H9 (cell line): Measurements from ENCODE around the gene ELOVL3. TPM values are rescaled to one million over a fixed set of nuclear protein-coding genes. Genes with fewer than 3 reads are reported as not detected.

ENCODE experiments used
- DNase-seq: peaks from one replicate; pipeline ENCODE4 v3.0.0-alpha.2; 2017
- H2AFZ ChIP-seq: one replicate; pipeline ENCODE4 v1.6.1; 2013; ENCODE audit warnings: mild to moderate bottlenecking, low read length, control low read depth, moderate library complexity
- H2AK5ac ChIP-seq: 2 replicates; pipeline ENCODE4 v1.6.1; 2013; ENCODE audit warnings: low read length, control low read depth, mixed read lengths; ENCODE audit not compliant: insufficient read length
- H2BK120ac ChIP-seq: one replicate; pipeline ENCODE4 v1.6.1; 2013; ENCODE audit warnings: low read depth, mild to moderate bottlenecking, low read length, control low read depth, inconsistent platforms; ENCODE audit not compliant: poor library complexity, severe bottlenecking
- H2BK12ac ChIP-seq: 2 replicates; pipeline ENCODE4 v1.6.1; 2013; ENCODE audit warnings: low read length, control low read depth, mixed read lengths, low read depth; ENCODE audit not compliant: insufficient read length
- H2BK15ac ChIP-seq: 2 replicates; pipeline ENCODE4 v1.6.1; 2013; ENCODE audit warnings: low read depth, low read length, control low read depth
- H2BK20ac ChIP-seq: one replicate; pipeline ENCODE4 v1.6.1; 2013; ENCODE audit warnings: low read depth, mild to moderate bottlenecking, low read length, control low read depth, inconsistent platforms; ENCODE audit not compliant: poor library complexity, severe bottlenecking
- H2BK5ac ChIP-seq: 2 replicates; pipeline ENCODE4 v1.6.1; 2013; ENCODE audit warnings: low read length, control low read depth, mixed read lengths; ENCODE audit not compliant: insufficient read length
- H3K14ac ChIP-seq: 2 replicates; pipeline ENCODE4 v1.6.1; 2013; ENCODE audit warnings: low read length, control low read depth; ENCODE audit not compliant: insufficient read depth
- H3K18ac ChIP-seq: 2 replicates; pipeline ENCODE4 v1.6.1; 2013; ENCODE audit warnings: low read depth, mild to moderate bottlenecking, mixed read lengths, low read length, control low read depth; ENCODE audit not compliant: insufficient read length
- H3K23ac ChIP-seq: 2 replicates; pipeline ENCODE4 v1.6.1; 2013; ENCODE audit warnings: low read length, control low read depth, mixed read lengths, low read depth; ENCODE audit not compliant: insufficient read length
- H3K23me2 ChIP-seq: 2 replicates; pipeline ENCODE4 v1.6.1; 2013; ENCODE audit warnings: low read depth, mild to moderate bottlenecking, mixed read lengths, low read length, control low read depth; ENCODE audit not compliant: insufficient read length, poor library complexity, severe bottlenecking
- H3K27ac ChIP-seq: 2 replicates; pipeline ENCODE4 v1.5.1; 2013; ENCODE audit warnings: low read length, control low read depth, mixed read lengths, low read depth; ENCODE audit not compliant: insufficient read length
- H3K27me3 ChIP-seq: 2 replicates; pipeline ENCODE4 v1.6.1; 2013; ENCODE audit warnings: low read length, control low read depth, inconsistent platforms; ENCODE audit not compliant: insufficient read depth
- H3K4ac ChIP-seq: 2 replicates; pipeline ENCODE4 v1.6.1; 2013; ENCODE audit warnings: low read depth, mild to moderate bottlenecking, control low read depth, inconsistent platforms, low read length, moderate library complexity
- H3K4me1 ChIP-seq: 2 replicates; pipeline ENCODE4 v1.6.1; 2013; ENCODE audit warnings: low read length, control low read depth, inconsistent platforms; ENCODE audit not compliant: insufficient read depth
- H3K4me2 ChIP-seq: 2 replicates; pipeline ENCODE4 v1.6.1; 2013; ENCODE audit warnings: low read length, control low read depth, mixed read lengths; ENCODE audit not compliant: insufficient read length, insufficient read depth
- H3K56ac ChIP-seq: 2 replicates; pipeline ENCODE4 v1.6.1; 2013; ENCODE audit warnings: low read depth, mild to moderate bottlenecking, mixed read lengths, low read length, control low read depth; ENCODE audit not compliant: insufficient read length
- H3K79me1 ChIP-seq: 2 replicates; pipeline ENCODE4 v1.6.1; 2013; ENCODE audit warnings: low read depth, mild to moderate bottlenecking, moderate library complexity, low read length, control low read depth, inconsistent platforms; ENCODE audit not compliant: insufficient read depth, poor library complexity, severe bottlenecking
- H3K79me2 ChIP-seq: 2 replicates; pipeline ENCODE4 v1.6.1; 2013; ENCODE audit warnings: low read length, control low read depth, inconsistent platforms; ENCODE audit not compliant: insufficient read depth
- H3K9ac ChIP-seq: 2 replicates; pipeline ENCODE4 v1.6.1; 2013; ENCODE audit warnings: low read length, control low read depth, mixed read lengths; ENCODE audit not compliant: insufficient read length; ENCODE audit errors: extremely low read depth
- H3K9me3 ChIP-seq: one replicate; pipeline ENCODE4 v1.6.1; 2013; ENCODE audit warnings: low read depth, low read length, inconsistent platforms; ENCODE audit not compliant: control insufficient read depth
- H3T11ph ChIP-seq: one replicate; pipeline ENCODE4 v1.6.1; 2013; ENCODE audit warnings: mild to moderate bottlenecking, low read length, control low read depth, inconsistent platforms
- H4K20me1 ChIP-seq: one replicate; pipeline ENCODE4 v1.6.1; 2013; ENCODE audit not compliant: control insufficient read depth, insufficient read length, insufficient read depth
- H4K5ac ChIP-seq: 2 replicates; pipeline ENCODE4 v1.6.1; 2013; ENCODE audit warnings: low read depth, mild to moderate bottlenecking, mixed read lengths, low read length, control low read depth; ENCODE audit not compliant: insufficient read length
- H4K8ac ChIP-seq: replicated peaks from 2 replicates; pipeline ENCODE4 v1.6.1; 2013; ENCODE audit warnings: low read length, control low read depth, mixed read lengths, low read depth; ENCODE audit not compliant: insufficient read length
- H4K91ac ChIP-seq: 2 replicates; pipeline ENCODE4 v1.6.1; 2013; ENCODE audit warnings: low read depth, mild to moderate bottlenecking, moderate library complexity, mixed read lengths, low read length, control low read depth; ENCODE audit not compliant: insufficient read length
- H3K27ac Mint-ChIP-seq, 3 experiments: 2 replicates in 2 of 3; 3 replicates in 1 of 3; pipeline ENCODE4 v1.8.0; 2020 to 2021; ENCODE audit warnings: mixed read lengths in 3 of 3, mild to moderate bottlenecking in 1 of 3, moderate library complexity in 1 of 3
- H3K27me3 Mint-ChIP-seq: 2 replicates; pipeline ENCODE4 v1.8.0; 2021; ENCODE audit warnings: low read depth, mild to moderate bottlenecking, moderate library complexity, mixed read lengths
- H3K36me3 Mint-ChIP-seq, 3 experiments: 2 replicates in 2 of 3; 3 replicates in 1 of 3; pipeline ENCODE4 v1.8.0; 2020 to 2021; ENCODE audit warnings: low read depth in 3 of 3, mixed read lengths in 3 of 3; ENCODE audit not compliant: insufficient read depth in 1 of 3
- H3K4me1 Mint-ChIP-seq, 2 experiments: 2 replicates each; pipeline ENCODE4 v1.8.0; 2020; ENCODE audit warnings: mixed read lengths in 2 of 2
- H3K4me3 Mint-ChIP-seq, 2 experiments: 2 replicates in 1 of 2; 3 replicates in 1 of 2; pipeline ENCODE4 v1.8.0; 2020 to 2021; ENCODE audit warnings: mild to moderate bottlenecking in 2 of 2, mixed read lengths in 2 of 2, moderate library complexity in 1 of 2
- H3K9me3 Mint-ChIP-seq, 2 experiments: 2 replicates in 1 of 2; 3 replicates in 1 of 2; pipeline ENCODE4 v1.8.0; 2020; ENCODE audit warnings: mild to moderate bottlenecking in 2 of 2, mixed read lengths in 2 of 2, moderate library complexity in 1 of 2
- WGBS: extraction: QIAGEN DNeasy Blood & Tissue Kit; methylation state at CpG from one replicate; pipeline ENCODE4 v1.1.7; 2013; ENCODE audit warnings: missing lambda C conversion rate, low lambda C conversion rate, mixed read lengths; ENCODE audit not compliant: insufficient read length; ENCODE audit errors: extremely low coverage; 5-methylcytosine and 5-hydroxymethylcytosine counted together
- total RNA-seq: library from RNA; stranded (reverse); gene quantifications from 2 replicates; pipeline ENCODE4 v1.2.1, GENCODE V29; 2021
- TF ChIP-seq, protein P1 (sequence below): fragments of 200-600 bp; sonication (generic); conservative IDR thresholded peaks from 3 replicates; pipeline ENCODE4 v1.8.0; 2021; ENCODE audit warnings: antibody characterized with exemption, mild to moderate bottlenecking

The ELOVL3 gene
- total RNA-seq, 1 experiment from 2014 or later, result not detected

DNA sequence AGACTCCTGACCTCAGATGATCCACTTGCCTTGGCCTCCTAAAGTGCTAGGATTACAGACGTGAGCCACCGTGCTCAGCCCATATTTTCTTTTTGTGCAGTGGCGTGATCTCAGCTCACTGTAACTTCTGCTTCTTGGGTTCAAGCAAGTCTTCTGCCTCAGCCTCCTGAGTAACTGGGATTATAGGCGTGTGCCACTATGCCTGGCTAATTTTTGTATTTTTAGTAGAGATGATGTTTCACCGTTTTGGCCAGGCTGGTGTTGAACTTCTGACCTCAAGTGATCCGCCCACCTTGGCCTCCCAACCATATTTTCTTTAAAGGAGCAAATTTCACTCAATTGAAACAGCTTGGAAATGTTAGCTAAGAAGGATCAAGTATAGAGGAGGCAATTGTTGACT is 35.7 kb downstream of the ELOVL3 start:
- no peak overlapping the region for H2BK15ac ChIP-seq
- WGBS, result no CpG with 5 or more reads among the region's 6 CpGs
- no peak for DNase-seq
- Mint-ChIP-seq H3K27ac (no peak overlapping the region), H3K4me3 (no peak overlapping the region), H3K27me3 (no peaks in the 10 kb centered on the region), H3K36me3 (peaks cover 0 to 19% (median 17%) of the 10 kb centered on the region in 3 experiments; a peak in 5 of 7 replicates), H3K4me1 (peaks cover 4% of the 10 kb centered on the region in 2 experiments; a peak in 2 of 4 replicates), H3K9me3 (no peaks in the 10 kb centered on the region)
- H2BK12ac ChIP-seq, result no peak overlapping the region
- no peak overlapping the region for H3K18ac ChIP-seq
- no peak overlapping the region for H2BK5ac ChIP-seq
- H3K79me2 ChIP-seq, result no peaks in the 10 kb centered on the region
- H3K14ac ChIP-seq, result no peak overlapping the region
- no peaks in the 10 kb centered on the region for H3K4me1 ChIP-seq
- H3K4me2 ChIP-seq, result no peak overlapping the region
- H3K23me2 ChIP-seq, result no peaks in the 10 kb centered on the region
- no peak overlapping the region for H2AFZ ChIP-seq
- TF ChIP-seq, protein P1, sequence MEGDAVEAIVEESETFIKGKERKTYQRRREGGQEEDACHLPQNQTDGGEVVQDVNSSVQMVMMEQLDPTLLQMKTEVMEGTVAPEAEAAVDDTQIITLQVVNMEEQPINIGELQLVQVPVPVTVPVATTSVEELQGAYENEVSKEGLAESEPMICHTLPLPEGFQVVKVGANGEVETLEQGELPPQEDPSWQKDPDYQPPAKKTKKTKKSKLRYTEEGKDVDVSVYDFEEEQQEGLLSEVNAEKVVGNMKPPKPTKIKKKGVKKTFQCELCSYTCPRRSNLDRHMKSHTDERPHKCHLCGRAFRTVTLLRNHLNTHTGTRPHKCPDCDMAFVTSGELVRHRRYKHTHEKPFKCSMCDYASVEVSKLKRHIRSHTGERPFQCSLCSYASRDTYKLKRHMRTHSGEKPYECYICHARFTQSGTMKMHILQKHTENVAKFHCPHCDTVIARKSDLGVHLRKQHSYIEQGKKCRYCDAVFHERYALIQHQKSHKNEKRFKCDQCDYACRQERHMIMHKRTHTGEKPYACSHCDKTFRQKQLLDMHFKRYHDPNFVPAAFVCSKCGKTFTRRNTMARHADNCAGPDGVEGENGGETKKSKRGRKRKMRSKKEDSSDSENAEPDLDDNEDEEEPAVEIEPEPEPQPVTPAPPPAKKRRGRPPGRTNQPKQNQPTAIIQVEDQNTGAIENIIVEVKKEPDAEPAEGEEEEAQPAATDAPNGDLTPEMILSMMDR, result no peak
- H4K91ac ChIP-seq, result no peak overlapping the region
- H2BK20ac ChIP-seq, result no peak overlapping the region
- H3K79me1 ChIP-seq, result peaks cover 3% of the 10 kb centered on the region
- no peak overlapping the region for H3K56ac ChIP-seq
- H3K23ac ChIP-seq, result no peak overlapping the region
- H3K27ac ChIP-seq, result no peak overlapping the region
- no peaks in the 10 kb centered on the region for H3K9me3 ChIP-seq
- no peak overlapping the region for H2BK120ac ChIP-seq
- H4K20me1 ChIP-seq, result no peaks in the 10 kb centered on the region
- no peak overlapping the region for H3T11ph ChIP-seq
- no peak overlapping the region for H4K8ac ChIP-seq
- no peak overlapping the region for H2AK5ac ChIP-seq
- no peaks in the 10 kb centered on the region for H3K27me3 ChIP-seq
- H4K5ac ChIP-seq, result no peak overlapping the region
- H3K9ac ChIP-seq, result no peak overlapping the region
- H3K4ac ChIP-seq, result no peak overlapping the region
